A204.1 (cell line): ENCODE measurements around the gene BTK.
"Not testable (repeated sequence)": the region's sequence is repeated elsewhere in the genome, so short reads cannot be mapped to it uniquely, and the experiment has no call there.

Experiments
- FAIRE-seq: peaks from 2 replicates; lab custom pipeline; 2012; peaks lifted over from hg19 to GRCh38; lab: Jason Lieb, UNC

Gene BTK

DNA sequence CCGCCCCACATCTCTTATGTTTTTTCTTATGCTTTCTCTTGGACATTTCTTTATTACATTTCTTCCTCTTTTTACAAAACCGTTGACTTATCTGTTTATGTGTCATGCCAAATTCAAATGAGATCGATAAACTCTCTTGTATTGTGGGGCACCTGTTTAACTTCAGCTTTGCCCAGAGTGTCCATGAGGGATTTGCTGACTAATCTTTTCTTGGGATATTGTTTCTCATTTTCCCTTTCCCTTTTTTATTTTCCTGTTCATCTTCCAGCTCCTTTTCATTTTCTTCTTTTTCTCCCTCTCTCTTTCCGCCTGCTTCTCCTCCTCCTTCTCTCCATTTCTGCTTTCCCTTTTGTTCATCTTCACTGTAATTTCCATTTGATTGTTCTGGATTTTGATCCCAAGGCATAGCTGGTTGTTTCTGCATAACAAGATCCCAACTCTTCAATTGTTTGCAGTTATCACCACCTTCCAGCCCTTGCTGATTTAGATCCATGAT lies 48.2 kb downstream of the BTK start:
- no peak for FAIRE-seq

GRCh38 chrX:101334310-101334709 lies 51.7 kb downstream of the BTK start:
- FAIRE-seq: not testable (repeated sequence)

DNA sequence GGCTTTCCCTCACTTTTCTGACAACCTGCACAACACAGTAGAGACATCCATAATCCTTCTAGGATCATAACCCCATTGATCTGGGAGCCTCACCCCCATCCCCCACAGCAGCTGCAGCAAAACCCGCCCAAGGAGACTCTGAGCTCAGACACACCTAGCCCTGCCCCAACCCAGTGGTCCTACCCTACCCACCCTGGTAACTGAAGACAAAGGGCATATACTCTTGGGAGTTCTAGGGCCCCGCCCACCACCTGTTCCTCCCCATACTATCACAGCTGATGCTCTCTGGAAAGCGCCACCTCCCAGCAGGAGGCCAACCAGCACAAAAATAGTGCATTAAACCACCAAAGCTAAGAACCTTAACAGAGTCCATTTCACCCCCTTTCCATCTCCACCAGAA lies 59.4 kb downstream of the BTK start:
- not testable (repeated sequence) for FAIRE-seq

DNA sequence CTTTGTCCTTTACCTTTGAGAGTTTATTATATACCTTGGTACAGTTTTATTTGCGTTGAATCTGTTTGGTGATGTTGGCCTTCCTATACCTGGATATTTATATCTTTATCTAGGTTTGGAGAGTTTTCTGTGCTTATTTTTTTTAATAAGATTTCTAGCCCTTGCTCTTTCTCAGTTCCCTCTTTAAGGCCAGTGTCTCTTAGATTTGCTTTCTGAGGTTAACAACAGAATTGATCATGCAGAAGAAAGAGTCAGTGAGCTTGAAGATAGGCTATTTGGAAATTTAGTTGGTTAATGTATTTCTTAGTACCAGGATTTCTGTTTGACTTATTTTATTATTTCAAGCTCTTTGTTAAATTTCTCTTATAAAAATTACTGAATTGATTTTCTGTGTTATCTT lies 82.2 kb downstream of the BTK start:
- FAIRE-seq: no peak
